22Rv1 (cell line): ENCODE results near the gene CDH10.

ENCODE experiments used
- CTCF ChIP-seq: fragments of 450-650 bp; IDR thresholded peaks from 2 replicates; pipeline ENCODE4 v1.5.1; 2017; ENCODE audit warnings: mild to moderate bottlenecking
- ZFX ChIP-seq: fragments of 450-650 bp; IDR thresholded peaks from 2 replicates; pipeline ENCODE4 v1.6.1; 2017; ENCODE audit warnings: antibody characterized with exemption, borderline replicate concordance

DNA sequence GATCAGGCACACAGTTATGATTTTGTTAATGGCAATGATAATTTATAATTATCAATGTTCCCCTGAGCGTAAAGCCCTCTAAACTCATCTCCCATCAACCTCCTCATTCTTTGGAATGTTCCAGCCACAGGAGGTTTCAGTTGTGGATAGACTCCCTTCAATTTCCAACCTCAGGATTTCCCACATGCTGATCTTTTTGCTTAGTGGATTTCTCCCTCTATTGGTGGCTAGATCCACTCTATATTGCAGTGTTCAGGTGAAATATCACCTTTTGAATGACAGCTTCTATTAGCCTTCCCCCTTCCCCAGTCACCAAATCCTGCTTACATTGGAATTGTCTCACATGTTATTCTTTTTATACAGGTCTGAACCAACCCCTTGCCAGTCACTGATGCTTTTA, 113.9 kb downstream of the CDH10 start:
- TF ChIP-seq CTCF, result no peak
- TF ChIP-seq ZFX, result no peak
